NCI-H2227 (cell line): ENCODE data around the gene PRDM2.

Source experiments
- DNase-seq: peaks from one replicate; lab custom pipeline; 2025; ENCODE audit not compliant: unreplicated experiment; lab: John Stamatoyannopoulos, UW

The PRDM2 gene

GRCh38 chr1:13764588-13765332, 64.8 kb downstream of the PRDM2 start:
- DNase-seq, result no peak

GRCh38 chr1:13766592-13767564, 66.9 kb downstream of the PRDM2 start:
- no peak for DNase-seq

GRCh38 chr1:13769212-13769611, 69.2 kb downstream of the PRDM2 start:
- DNase-seq, result no peak

GRCh38 chr1:13769830-13770229, 69.8 kb downstream of the PRDM2 start:
- DNase-seq, result no peak

GRCh38 chr1:13770743-13771142, 70.8 kb downstream of the PRDM2 start:
- DNase-seq, result no peak

GRCh38 chr1:13771745-13772144, 71.8 kb downstream of the PRDM2 start:
- DNase-seq, result no peak

GRCh38 chr1:13772271-13772670, 72.3 kb downstream of the PRDM2 start:
- DNase-seq, result no peak

GRCh38 chr1:13774121-13774520, 74.1 kb downstream of the PRDM2 start:
- no peak for DNase-seq

DNA sequence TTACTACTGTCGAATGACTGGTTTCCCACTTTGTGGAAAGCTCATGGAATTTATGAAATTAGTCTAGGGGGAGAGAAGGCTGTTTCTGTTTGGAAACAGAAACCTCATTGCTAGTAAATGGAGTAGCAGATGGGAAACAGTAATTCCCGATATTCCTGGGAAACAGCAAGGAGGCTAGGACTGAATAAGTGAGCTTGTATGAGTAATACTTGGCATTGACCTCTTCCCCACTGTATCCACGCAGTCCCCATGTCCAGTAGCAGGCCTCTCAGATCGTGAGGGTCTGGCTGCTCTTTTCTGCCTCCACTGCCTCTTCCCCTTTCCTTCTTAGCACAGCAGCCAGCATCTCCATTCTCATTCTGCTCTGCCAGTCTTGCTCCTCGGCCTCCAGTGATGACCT, 75.5 kb downstream of the PRDM2 start:
- DNase-seq, result no peak

- no peak for DNase-seq
Measured at GRCh38 chr1:13775916-13776315, 75.9 kb downstream of the PRDM2 start.

GRCh38 chr1:13778431-13778830, 78.4 kb downstream of the PRDM2 start:
- no peak for DNase-seq

DNA sequence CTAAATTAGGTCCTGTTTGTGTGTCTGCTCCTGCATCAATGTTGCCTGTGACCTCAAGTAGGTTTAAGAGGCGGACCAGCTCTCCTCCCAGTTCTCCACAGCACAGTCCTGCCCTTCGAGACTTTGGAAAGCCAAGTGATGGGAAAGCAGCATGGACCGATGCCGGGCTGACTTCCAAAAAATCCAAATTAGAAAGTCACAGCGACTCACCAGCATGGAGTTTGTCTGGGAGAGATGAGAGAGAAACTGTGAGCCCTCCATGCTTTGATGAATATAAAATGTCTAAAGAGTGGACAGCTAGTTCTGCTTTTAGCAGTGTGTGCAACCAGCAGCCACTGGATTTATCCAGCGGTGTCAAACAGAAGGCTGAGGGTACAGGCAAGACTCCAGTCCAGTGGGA, 79.9 kb downstream of the PRDM2 start:
- DNase-seq, result no peak

GRCh38 chr1:13780780-13781179, 80.8 kb downstream of the PRDM2 start:
- no peak for DNase-seq

GRCh38 chr1:13781228-13781627, 81.2 kb downstream of the PRDM2 start:
- no peak for DNase-seq

DNA sequence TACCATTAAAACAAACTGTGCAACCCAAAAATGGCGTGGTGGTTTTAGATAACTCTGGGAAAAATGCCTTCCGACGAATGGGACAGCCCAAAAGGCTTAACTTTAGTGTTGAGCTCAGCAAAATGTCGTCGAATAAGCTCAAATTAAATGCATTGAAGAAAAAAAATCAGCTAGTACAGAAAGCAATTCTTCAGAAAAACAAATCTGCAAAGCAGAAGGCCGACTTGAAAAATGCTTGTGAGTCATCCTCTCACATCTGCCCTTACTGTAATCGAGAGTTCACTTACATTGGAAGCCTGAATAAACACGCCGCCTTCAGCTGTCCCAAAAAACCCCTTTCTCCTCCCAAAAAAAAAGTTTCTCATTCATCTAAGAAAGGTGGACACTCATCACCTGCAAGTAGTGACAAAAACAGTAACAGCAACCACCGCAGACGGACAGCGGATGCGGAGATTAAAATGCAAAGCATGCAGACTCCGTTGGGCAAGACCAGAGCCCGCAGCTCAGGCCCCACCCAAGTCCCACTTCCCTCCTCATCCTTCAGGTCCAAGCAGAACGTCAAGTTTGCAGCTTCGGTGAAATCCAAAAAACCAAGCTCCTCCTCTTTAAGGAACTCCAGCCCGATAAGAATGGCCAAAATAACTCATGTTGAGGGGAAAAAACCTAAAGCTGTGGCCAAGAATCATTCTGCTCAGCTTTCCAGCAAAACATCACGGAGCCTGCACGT, 82.1 kb downstream of the PRDM2 start:
- no peak for DNase-seq

GRCh38 chr1:13782634-13783360, 82.8 kb downstream of the PRDM2 start:
- no peak for DNase-seq

GRCh38 chr1:13783551-13783950, 83.6 kb downstream of the PRDM2 start:
- DNase-seq, result no peak

DNA sequence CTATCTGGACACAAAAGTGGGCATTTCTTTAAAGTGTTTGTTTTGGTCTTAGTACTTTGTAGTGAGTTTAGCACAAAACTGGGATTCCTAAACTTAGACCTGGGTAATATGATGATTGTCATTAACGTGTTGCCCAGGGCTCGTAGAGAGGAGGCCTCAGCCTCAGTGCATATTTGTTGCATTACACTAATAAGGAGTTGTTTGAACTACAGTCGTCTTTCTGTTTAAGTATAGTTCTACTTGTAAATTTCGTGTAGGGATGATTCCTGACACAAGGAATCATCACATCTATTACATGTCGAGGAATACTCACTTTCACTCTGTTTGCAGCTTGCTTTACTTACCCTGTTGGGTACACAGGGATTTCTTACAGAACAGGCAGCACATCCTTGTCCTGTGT, 85.0 kb downstream of the PRDM2 start:
- no peak for DNase-seq

DNA sequence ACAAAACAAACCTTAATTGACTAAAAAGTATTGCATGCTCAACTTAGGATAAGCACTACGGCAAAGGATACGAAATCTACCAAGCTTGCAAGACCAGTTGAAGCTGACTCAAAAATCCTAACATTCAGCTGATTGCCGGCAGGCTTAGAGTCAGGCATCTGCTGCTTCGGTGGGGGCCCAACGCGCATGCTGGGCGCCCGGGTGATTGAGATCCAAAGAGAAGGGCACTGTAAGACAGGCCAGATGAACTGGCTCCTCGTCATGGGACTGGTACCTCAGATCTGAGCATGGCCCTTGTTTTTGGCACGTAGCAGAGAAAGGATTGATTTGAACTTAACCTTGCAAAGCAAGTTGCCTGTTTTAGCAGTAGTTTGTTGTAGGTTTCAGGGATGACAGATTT, 86.6 kb downstream of the PRDM2 start:
- DNase-seq, result no peak

GRCh38 chr1:13788795-13789194, 88.8 kb downstream of the PRDM2 start:
- no peak for DNase-seq
